Tibial artery (tissue), 4 donors: Measurements from ENCODE around the gene SLC24A1.

Experiments used
- DNase-seq, 2 donors: peaks; one replicate each; pipeline ENCODE4 v3.0.0-alpha.2; 2019
- H3K27ac ChIP-seq, 2 donors: fragments of 200-600 bp; sonication (generic) in 1 of 2; 1 replicate in 1 of 2; 2 replicates in 1 of 2; pipeline ENCODE4 v1.5.1; 2018 to 2019; ENCODE audit warnings: mild to moderate bottlenecking in 1 of 2
- H3K27me3 ChIP-seq, 2 donors: fragments of 200-600 bp; sonication (generic) in 1 of 2; one replicate each; pipeline versions ENCODE4 v1.5.1 to v1.6.0; 2016 to 2019
- H3K36me3 ChIP-seq, 3 donors: fragments of 200-600 bp; sonication (generic) in 2 of 3; one replicate each; pipeline ENCODE4 v1.5.1; 2016 to 2019; ENCODE audit warnings: mild to moderate bottlenecking in 2 of 3
- H3K4me1 ChIP-seq, 4 donors: fragments of 200-600 bp; sonication (generic) in 2 of 4; 1 replicate in 3 of 4; 2 replicates in 1 of 4; pipeline ENCODE4 v1.5.1; 2016 to 2019
- H3K4me3 ChIP-seq, 2 donors: fragments of 200-600 bp; sonication (generic) in 1 of 2; 1 replicate in 1 of 2; 2 replicates in 1 of 2; pipeline ENCODE4 v1.5.1; 2018 to 2019; ENCODE audit warnings: mild to moderate bottlenecking in 2 of 2
- H3K9me3 ChIP-seq, 3 donors: fragments of 200-600 bp; sonication (generic) in 1 of 3; one replicate each; pipeline ENCODE4 v1.5.1; 2016 to 2019
- intact Hi-C: fragments of 100-400 bp; cut with DNase I; formaldehyde crosslinking; loops from one replicate; pipeline ENCODE4 v1.15.0; 2023; ENCODE audit warnings: low total_unique reads
- TF ChIP-seq, protein P1 (sequence below), 2 experiments: fragments of 200-600 bp in 1 of 2; fragments of 450-650 bp in 1 of 2; IDR thresholded peaks; one replicate each; pipeline ENCODE4 v1.5.1; 2017 to 2019; ENCODE audit warnings: antibody characterized with exemption in 2 of 2, mild to moderate bottlenecking in 1 of 2, moderate library complexity in 1 of 2

Gene SLC24A1

DNA sequence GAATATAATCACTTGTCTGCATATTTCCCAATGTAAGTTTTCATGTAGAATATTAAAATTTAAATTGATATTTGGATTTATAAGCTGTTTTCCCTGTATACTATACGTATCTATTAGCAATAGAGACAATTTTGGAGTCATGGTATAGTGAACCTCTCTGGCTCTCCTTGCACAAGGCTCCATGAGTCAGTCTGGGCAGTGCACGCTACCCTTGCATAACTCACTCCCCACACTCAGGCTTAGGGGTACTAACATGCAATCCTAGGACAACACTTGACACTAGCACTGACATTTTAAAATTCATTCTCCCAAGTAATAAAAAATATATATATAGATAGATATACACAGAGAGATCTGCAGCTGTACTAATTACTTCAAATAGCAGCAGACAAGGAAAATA, 39.2 kb downstream of the SLC24A1 start:
- intact Hi-C loops: no loop called here
- Histone ChIP-seq H3K4me3 (no peak overlapping the region), H3K36me3 (peaks cover 21 to 76% (median 28%) of the 10 kb centered on the region in 3 donors), H3K27ac (no peak overlapping the region), H3K9me3 (no peaks in the 10 kb centered on the region), H3K4me1 (no peaks in the 10 kb centered on the region), H3K27me3 (no peaks in the 10 kb centered on the region)
- DNase-seq: no peak
- TF ChIP-seq, protein P1, sequence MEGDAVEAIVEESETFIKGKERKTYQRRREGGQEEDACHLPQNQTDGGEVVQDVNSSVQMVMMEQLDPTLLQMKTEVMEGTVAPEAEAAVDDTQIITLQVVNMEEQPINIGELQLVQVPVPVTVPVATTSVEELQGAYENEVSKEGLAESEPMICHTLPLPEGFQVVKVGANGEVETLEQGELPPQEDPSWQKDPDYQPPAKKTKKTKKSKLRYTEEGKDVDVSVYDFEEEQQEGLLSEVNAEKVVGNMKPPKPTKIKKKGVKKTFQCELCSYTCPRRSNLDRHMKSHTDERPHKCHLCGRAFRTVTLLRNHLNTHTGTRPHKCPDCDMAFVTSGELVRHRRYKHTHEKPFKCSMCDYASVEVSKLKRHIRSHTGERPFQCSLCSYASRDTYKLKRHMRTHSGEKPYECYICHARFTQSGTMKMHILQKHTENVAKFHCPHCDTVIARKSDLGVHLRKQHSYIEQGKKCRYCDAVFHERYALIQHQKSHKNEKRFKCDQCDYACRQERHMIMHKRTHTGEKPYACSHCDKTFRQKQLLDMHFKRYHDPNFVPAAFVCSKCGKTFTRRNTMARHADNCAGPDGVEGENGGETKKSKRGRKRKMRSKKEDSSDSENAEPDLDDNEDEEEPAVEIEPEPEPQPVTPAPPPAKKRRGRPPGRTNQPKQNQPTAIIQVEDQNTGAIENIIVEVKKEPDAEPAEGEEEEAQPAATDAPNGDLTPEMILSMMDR (IDR thresholded peaks at IDR 0.05): no peak

DNA sequence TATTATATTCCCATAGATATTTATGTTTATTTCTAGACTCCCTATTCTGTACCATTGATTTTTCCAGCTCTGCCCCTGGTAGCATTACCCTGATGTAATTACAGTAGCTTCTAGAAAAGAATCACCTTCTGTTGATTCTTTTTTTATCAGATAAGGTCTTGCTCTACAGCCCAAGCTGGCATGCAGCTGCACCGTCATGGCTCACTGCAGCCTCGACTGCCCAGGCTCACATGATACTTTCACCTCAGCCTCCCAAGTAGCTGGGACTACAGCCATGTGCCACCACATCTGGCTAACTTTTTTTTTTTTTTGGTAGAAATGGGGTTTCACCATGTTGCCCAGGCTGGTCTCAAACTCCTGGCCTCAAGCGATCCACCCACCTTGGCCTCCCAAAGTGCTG, 41.8 kb downstream of the SLC24A1 start:
- DNase-seq: no peak
- Histone ChIP-seq H3K4me1 (no peaks in the 10 kb centered on the region), H3K36me3 (peaks cover 34 to 87% (median 39%) of the 10 kb centered on the region in 3 donors), H3K27ac (no peak overlapping the region), H3K27me3 (no peaks in the 10 kb centered on the region), H3K4me3 (no peak overlapping the region), H3K9me3 (no peaks in the 10 kb centered on the region)
- intact Hi-C loops: no loop called here
- TF ChIP-seq, protein P1 (IDR thresholded peaks at IDR 0.05): no peak

DNA sequence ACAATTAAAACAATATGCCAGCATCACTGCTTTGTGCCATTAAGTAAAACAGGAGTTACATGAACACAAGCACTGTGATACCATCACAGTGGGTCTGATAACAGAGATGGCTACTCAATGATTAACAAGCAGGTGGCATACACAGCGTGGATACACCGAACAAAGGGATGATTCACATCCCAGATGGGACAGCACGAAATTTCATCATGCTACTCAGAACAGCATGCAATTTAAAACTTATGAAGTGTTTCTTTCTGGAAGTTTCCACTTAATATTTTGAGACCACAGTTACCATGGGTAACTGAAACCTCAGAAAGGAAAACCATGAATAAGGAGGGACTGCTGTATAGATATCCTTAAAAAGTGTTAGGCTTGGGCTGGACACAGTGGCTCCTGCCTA, 44.5 kb downstream of the SLC24A1 start:
- intact Hi-C loops: no loop called here
- no peak for DNase-seq
- H3K27ac ChIP-seq: no peak overlapping the region
- H3K36me3 ChIP-seq: peaks cover 44 to 94% (median 60%) of the 10 kb centered on the region in 3 donors
- TF ChIP-seq, protein P1 (IDR thresholded peaks at IDR 0.05): no peak
- H3K27me3 ChIP-seq: no peaks in the 10 kb centered on the region
- H3K4me1 ChIP-seq: no peaks in the 10 kb centered on the region
- no peak overlapping the region for H3K4me3 ChIP-seq
- H3K9me3 ChIP-seq: no peaks in the 10 kb centered on the region

DNA sequence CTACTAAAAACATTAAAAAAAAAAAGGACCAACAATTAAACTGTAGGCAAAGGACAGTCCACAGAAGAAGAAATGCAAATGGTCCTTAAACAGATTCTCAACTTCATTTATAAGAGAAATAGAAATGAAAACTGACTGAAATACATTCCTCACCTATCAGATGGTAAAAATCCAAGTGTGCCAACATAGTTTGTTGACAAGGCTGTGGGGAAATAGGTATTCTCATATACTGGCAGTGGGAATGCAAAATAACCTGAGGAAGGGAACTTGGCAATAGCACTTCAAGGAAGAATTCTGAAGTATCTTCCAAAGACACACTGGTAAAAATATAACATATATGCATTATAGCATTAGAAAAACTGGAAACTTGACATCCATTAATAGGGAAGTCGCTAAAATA, 53.8 kb downstream of the SLC24A1 start:
- no peak overlapping the region for H3K27ac ChIP-seq
- no peaks in the 10 kb centered on the region for H3K9me3 ChIP-seq
- DNase-seq: no peak
- no peaks in the 10 kb centered on the region for H3K27me3 ChIP-seq
- peaks cover 18 to 49% (median 25%) of the 10 kb centered on the region in 3 donors for H3K36me3 ChIP-seq
- intact Hi-C loops: no loop called here
- TF ChIP-seq, protein P1 (IDR thresholded peaks at IDR 0.05): no peak
- no peak overlapping the region for H3K4me3 ChIP-seq
- H3K4me1 ChIP-seq: no peaks in the 10 kb centered on the region

DNA sequence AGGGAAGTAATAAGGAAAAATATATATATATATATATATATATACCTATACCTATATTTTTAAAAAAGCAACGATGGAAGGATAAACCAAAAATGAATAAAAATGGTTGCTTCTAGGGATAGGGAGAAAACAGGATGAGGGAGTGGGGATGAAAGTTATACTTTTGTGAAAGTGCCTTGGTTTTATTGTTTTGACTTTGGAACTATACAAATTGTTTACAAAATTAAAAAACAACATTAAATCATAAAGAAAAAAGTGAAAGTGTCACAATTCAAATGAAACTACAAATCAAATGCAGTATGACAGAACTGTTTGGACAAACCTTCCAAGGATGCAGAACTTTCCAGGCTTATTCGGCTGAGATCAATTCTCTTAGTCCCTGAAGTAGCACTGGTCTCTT, 54.4 kb downstream of the SLC24A1 start:
- Histone ChIP-seq H3K27me3 (no peaks in the 10 kb centered on the region), H3K27ac (no peak overlapping the region), H3K9me3 (no peaks in the 10 kb centered on the region), H3K4me1 (no peaks in the 10 kb centered on the region), H3K4me3 (no peak overlapping the region), H3K36me3 (peaks cover 12 to 43% (median 22%) of the 10 kb centered on the region in 3 donors)
- intact Hi-C loops: no loop called here
- TF ChIP-seq, protein P1 (IDR thresholded peaks at IDR 0.05): no peak
- no peak for DNase-seq

DNA sequence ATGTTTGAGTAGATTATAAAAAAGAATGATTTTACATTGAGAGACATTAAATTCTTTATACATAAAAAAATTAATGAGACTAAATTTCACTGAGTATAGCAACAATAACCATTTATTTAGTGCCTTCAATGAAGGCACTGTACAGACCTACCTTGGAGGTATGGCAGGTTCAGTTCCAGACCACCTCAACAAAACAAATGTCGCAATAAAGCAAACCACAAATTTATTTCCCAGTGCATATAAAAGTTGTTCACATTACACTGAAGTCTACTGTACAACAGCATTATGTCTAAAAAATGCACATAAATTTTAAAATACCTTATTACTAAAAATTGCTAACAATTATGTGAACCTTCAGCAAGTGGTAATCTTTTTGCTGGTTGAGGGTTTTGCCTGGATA, 58.8 kb downstream of the SLC24A1 start:
- TF ChIP-seq, protein P1 (IDR thresholded peaks at IDR 0.05): no peak
- DNase-seq: no peak
- peaks cover 0 to 7% (median 4%) of the 10 kb centered on the region in 3 donors for H3K36me3 ChIP-seq
- no peaks in the 10 kb centered on the region for H3K4me1 ChIP-seq
- no peak overlapping the region for H3K4me3 ChIP-seq
- no peaks in the 10 kb centered on the region for H3K27me3 ChIP-seq
- no peaks in the 10 kb centered on the region for H3K9me3 ChIP-seq
- intact Hi-C loops: no loop called here
- H3K27ac ChIP-seq: no peak overlapping the region
